GM19455 (cell line): ENCODE data around the gene MRPL30.
"Not testable (repeated sequence)": the region's sequence is repeated elsewhere in the genome, so short reads cannot be mapped to it uniquely, and the experiment has no call there.

Source experiments
- ATAC-seq: cut with Tn5 transposase; IDR thresholded peaks from one replicate; pipeline ENCODE4 v1.9.1; 2021; ENCODE audit not compliant: unreplicated experiment

Gene MRPL30

DNA sequence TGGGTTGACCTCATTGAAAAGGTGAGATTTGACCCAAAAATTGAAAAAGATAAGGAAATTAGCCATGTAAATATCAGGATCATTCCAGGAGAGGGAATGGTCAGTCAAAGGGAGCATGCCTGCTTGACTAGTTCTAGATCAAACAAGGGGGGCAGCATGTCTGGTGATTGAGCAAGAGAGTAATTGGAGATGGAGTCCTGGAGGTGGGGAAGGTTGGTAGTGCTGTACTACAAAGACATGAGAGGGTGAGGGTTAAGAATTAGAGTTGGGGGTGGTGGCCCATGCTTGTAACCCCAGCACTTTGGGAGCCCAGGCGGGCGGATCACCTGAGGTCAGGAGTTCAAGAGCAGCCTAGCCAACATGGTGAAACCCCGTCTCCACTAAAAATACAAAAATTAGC lies 2.0 kb downstream of the MRPL30 start:
- no peak for ATAC-seq

DNA sequence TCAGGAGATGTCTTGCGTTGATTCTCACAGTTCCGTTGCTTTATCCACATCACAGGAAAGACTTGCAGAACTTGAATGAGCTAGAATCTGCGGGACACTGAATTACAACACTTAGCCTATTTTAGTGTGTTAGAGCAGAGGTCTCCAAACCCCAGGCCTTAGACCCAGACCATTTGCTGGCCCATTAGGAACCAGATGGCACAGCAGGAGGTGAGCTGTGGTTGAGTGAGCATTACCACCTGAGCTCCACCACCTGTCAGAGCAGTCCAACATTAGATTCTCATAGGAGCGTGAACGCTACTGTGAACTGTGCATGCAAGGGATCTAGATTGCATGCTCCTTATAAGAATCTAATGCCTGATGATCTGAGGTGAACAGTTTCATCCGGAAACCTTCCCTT lies 3.8 kb downstream of the MRPL30 start:
- ATAC-seq = no peak

DNA sequence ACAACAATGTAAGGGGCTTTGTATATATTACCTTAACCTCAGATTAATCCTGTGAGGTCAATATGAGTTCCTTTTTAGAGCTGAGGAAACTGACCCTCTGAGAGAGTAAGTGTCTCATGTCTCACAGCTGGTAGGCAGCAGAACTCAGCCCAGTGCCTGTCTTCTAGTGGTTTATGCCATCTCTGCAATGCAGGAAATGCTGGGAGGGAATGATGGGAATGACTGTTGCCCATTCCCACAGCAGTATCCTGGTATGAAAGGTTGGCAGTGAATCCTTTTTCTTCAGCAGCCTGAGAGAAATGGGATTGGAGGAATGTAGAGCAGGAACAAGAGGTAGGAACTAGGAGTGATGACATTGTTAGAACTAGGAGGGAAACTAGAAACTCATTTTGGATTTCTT lies 6.0 kb downstream of the MRPL30 start:
- ATAC-seq = no peak

DNA sequence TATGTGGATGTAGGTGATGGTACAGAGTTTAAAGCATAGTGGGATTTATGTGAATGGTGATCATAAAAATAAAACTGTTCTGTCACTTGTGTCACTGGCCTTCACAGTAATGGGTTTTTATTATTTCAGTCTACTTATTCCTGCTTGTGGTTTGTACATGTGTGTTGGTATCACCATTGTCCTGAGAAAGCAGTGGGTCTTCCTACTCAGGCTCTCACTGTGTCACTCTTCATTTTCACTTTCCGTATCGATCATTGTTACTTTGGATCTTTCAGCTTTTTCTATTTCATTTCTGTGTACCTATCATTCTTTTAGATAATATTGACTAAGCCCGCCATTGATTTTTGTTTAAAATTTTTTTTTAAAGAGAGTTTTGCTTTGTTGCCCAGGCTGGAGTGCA lies 7.4 kb downstream of the MRPL30 start:
- ATAC-seq = no peak

DNA sequence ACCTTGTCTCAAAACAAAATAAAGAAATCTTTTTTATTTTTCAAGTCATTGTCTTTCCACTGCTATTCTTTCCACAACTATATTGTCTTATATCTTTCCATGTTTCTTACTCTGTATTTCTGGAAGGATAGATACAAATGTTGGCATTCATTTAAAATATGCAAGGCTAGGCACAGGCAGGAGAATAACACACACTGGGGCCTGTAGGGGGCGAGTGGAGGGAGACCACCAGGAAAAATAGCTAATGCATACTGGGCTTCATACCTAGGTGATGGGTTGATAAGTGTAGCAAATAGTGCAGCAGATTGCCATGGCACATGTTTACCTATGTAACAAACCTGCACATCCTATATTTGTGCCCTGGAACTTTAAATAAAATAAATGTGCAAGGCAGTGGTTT lies 9.6 kb downstream of the MRPL30 start:
- no peak for ATAC-seq

DNA sequence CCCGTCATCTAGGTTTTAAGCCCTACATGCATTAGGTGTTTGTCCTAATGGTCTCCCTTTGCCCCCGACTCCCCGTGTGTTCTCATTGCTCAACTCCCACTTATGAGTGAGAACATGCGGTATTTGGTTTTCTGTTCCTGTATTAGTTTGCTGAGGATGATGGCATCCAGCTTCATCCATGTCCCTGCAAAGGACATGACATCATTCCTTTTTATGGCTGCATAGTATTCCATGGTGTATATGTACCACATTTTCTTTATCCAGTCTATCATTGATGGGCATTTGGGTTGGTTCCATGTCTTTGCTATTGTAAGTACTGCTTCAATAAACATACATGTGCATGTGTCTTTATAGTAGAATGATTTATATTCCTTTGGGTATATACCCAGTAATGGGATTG lies 11.4 kb downstream of the MRPL30 start:
- not testable (repeated sequence) for ATAC-seq

DNA sequence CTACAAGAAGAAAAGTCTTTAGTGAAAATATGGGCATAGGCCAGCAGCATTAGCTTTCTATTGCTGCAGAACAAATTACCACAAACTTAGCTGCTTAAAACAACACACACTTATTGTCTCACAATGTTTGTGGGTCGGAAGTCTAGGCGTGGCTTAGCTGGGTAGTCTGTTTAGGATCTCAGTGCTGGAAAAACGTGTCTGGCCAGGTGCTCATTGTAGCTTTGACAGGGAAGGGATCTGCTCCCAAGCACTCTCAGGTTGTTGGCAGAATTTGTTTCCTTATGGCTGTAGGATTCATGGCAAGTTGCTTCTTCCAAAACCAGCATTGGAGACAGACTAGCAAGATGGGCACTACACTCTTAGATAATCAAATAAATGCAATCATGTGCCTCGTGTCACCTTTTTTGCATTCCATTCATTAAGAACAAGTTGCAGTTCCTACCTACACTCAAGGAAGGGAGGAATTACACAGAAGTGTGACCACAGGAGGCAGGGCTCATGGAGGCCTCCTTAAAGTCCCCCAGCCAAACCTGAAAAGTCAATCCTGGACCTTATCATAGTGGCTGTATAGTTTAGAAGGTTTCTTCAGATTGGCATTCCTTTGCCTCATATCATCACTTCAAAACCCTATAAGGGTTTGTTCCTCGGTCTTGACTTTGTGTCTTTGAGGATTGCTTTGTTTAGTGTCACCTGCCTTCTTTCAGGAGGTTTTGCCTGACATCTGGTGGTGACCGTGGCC lies 17.3 kb downstream of the MRPL30 start:
- no peak for ATAC-seq

DNA sequence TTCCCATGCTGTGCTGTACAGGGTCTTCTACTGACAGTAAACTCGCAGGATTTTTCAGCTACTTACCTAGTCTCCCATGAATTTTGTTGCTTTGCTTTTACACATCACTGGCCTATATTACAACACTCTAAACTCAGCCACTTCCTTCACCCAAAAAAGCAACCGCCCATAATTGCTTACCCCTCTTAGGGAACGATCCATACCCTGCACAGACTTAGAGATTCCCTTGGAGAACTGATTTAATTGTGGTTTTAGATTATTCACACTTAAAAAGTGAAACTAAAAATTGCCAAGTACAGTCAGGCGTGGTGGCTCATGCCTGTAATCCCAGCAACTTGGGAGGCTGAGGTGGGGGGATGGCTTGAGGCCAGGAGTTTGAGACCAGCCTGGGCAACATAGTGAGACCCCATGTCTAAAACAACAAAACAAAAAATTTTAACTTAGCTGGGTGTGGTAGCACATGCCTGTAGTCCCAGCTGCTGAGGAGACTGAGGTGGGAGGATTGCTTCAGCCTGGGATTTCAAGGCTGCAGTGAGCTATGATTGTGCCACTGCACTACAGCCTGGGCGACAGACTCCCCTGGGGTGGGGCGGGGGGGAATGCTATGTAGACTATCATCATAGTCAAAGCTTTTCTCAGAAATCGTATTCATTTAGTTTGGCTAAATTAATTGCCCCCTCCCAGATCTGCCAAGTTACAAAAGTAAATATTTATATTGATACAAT lies 19.3 kb downstream of the MRPL30 start:
- ATAC-seq = no peak

DNA sequence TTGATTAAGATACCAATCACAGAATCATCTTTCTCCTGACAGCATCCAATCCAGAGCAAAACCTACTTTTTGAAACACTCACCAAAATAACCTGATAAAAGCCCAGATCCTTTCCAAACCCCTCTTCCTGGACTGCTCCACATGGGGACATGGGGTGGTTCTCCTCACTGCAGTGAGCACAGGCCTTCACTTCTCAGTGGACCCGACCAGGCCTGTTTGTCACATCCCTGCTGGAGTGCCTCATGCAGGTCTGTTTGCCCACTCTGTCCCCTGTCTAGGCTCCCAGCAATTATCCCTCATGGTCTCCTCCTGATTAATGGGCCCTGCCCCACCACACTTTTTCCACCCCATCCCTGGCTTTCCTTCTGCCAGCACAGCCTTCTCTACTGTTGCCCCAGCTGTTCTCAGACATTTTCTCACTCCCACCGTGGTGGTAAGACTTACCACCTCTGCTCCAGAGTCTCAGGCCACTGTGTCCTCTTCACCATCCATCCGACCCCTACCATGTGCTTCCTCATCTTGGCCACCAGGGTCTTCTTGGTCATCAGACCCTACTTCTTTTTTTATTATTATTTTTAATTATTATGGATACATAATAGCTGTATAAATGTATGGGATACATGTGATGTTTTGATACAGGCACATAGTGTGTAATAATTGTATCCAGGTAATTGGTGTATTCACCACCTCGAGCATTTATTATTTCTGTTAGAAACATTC lies 21.1 kb downstream of the MRPL30 start:
- no peak for ATAC-seq

DNA sequence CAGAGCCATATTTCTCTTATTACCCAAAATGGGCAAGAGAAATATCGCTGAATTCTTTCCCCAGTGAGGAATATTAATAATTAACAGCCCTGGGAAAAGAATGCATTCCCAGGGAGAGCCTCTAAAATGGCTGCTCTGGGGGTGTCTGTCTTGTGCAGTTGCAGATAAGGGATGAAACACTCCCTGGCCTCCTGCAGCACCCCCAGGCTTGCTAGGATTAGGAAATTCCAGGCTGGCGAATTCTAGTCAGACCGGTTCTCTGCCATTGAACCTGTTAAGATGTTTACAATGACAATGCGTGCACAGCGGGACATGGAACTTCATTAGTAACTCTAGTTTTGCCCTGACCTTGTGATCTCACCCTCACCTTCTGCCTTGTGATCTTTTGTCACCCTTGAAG lies 24.5 kb downstream of the MRPL30 start:
- no peak for ATAC-seq

DNA sequence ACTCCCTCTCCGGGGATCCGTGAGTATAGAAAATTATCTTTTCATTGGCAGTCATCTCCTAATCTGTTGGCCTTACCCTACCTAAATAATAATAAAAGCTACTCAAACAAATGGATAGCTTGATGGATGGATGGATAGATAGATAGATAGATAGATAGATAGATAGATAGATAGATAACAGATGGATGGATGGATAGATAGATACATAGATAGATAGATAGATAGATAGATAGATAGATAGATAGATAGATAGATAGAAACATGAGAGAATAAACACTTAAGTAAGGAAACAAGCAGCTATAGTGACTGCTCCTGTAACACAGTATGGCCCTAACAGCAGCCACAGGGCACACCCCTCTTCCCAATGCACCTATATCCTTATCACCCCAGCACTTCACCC lies 35.1 kb downstream of the MRPL30 start:
- ATAC-seq = no peak

DNA sequence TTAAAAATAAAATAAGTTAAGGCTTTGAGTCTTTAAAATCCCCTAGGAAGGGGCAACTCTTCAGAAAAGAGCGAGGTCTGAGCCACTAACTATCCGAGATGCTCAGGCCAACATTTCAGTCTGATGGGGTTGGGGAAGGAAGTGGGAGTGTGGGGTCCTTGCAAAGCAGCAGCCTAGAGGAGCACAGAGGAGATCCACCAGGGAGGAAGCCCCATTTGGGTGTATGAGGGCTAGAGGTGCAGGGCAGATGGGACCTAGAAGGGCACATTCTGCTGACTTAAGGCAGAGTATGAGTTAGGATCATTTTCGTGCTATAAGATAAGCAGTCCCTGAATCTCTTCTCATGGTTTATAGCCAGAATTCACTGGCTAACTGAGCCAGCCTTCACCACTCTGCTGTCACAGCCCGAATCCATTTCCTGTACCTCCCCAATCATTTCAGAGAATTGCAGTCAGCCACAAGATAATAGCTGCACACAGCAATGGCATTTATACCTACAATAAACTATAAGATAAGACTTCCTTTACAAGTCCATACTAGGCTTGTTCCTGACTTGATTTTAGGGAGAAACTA lies 37.0 kb downstream of the MRPL30 start:
- ATAC-seq = no peak

DNA sequence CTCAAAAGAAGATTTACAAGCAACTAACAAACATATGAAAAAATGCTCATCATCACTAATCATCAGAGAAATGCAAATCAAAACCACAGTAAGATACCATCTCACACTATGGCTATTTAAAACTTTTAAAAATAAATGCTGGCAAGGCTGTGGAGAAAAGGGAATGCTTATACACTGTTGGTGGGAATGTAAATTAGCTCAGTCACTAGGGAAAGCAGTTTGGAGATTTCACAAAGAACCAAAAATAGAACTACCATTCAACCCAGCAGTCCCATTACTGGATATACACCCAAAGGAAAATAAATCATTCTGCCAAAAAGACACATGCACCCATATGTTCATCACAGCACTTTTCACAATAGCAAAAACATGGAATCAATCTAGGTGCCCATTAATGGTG lies 52.2 kb downstream of the MRPL30 start:
- not testable (repeated sequence) for ATAC-seq

DNA sequence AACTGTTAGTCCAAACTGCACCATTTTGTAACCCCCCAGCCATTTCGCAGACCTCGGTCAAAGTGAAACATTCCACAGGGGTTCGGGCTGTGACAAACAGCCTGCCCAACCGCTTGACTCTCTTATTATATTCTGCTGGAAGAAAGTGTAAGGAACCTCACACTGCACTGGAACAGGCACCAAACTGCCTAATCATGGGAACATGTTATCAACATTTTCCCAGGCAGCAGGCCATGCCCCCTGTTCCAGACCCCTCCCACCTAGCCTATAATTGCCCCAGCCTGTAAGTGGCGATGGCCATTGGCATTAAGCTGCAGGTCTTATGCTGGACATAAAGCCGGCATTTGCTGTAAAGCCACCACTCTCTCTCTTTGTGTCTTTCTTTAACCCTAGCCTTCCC lies 57.6 kb downstream of the MRPL30 start:
- no peak for ATAC-seq

DNA sequence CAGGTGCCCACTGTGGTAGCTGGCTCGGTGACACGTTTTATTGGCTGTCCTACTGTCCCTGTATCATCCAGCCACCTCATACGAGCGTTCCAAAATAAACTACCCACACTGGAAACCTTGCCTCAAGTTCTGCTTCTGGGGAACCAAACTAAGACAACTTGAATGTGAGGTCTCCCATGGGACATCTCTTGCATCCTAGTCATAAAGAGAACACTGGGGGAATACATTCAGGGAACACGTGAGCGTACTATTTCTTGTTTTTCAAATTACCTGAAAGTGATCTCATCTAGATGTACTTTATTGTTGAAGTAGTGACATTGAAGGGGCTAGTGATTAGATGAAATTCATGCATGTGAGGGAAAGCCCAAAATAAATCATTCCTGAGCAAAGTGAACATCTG lies 59.4 kb downstream of the MRPL30 start:
- no peak for ATAC-seq

DNA sequence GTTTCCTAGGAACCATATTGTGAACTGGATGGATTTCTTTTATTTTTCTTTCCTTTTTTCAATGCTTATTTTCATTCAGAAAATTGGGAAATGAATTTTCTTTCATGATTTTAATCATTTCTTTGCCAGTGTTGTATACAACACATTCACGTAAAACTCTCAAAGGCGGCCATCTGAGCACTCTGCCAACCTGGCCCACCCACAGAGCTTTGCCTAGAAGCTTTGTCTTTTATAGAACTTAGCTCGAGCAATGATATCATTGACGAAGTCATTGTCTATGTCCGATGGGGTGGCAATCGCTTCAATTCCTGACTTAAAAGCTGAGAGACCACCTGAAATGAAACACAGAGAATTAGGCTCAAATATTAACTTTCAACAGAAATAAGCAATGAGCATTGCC lies 61.2 kb downstream of the MRPL30 start:
- no peak for ATAC-seq
